Upper lobe of left lung (tissue), 6 donors: Measurements from ENCODE around the gene MME. TPM values are rescaled to one million over a fixed set of nuclear protein-coding genes. Genes with fewer than 3 reads are reported as not detected.

Experiments used
- ATAC-seq, 2 donors: fragments of 200-7000 bp; cut with Tn5 transposase; one replicate each; pipeline ENCODE4 v1.9.1; 2022; ENCODE audit warnings: mild to moderate bottlenecking in 2 of 2, moderate library complexity in 2 of 2; ENCODE audit not compliant: low FRiP score in 2 of 2
- DNase-seq, 2 donors: peaks; one replicate each; pipeline ENCODE4 v3.0.0-alpha.2; 2019 to 2020
- H3K27ac ChIP-seq, 4 donors: fragments of 200-600 bp; sonication (generic); one replicate each; pipeline ENCODE4 v1.5.1; 2016 to 2019
- H3K27me3 ChIP-seq, 4 donors: fragments of 200-600 bp; sonication (generic); one replicate each; pipeline ENCODE4 v1.5.1; 2017 to 2019
- H3K36me3 ChIP-seq, 4 donors: fragments of 200-600 bp; sonication (generic); one replicate each; pipeline ENCODE4 v1.5.1; 2016 to 2019
- H3K4me1 ChIP-seq, 4 donors: fragments of 200-600 bp; sonication (generic); one replicate each; pipeline ENCODE4 v1.5.1; 2018 to 2019
- H3K4me3 ChIP-seq, 4 donors: fragments of 200-600 bp; sonication (generic); one replicate each; pipeline ENCODE4 v1.5.1; 2017 to 2019; ENCODE audit warnings: mild to moderate bottlenecking in 2 of 4, moderate library complexity in 1 of 4
- H3K9me3 ChIP-seq, 4 donors: fragments of 200-600 bp; sonication (generic); one replicate each; pipeline ENCODE4 v1.5.1; 2018 to 2019
- EP300 ChIP-seq, 4 donors: sonication (generic); formaldehyde crosslinking; IDR thresholded peaks; one replicate each; pipeline ENCODE4 v1.5.1; 2017; ENCODE audit warnings: antibody characterized with exemption in 4 of 4, control low read depth in 2 of 4
- POLR2A ChIP-seq, 4 donors: fragments of 450-650 bp; IDR thresholded peaks; one replicate each; pipeline ENCODE4 v1.5.1; 2016 to 2017; ENCODE audit warnings: antibody characterized with exemption in 4 of 4, mild to moderate bottlenecking in 2 of 4
- POLR2AphosphoS5 ChIP-seq, 2 donors: sonication (generic); formaldehyde crosslinking; IDR thresholded peaks; one replicate each; pipeline ENCODE4 v1.5.1; 2017; ENCODE audit warnings: antibody characterized with exemption in 2 of 2
- WGBS, 2 donors: methylation state at CpG; one replicate each; pipeline ENCODE4 v1.1.5; 2017 to 2018; 5-methylcytosine and 5-hydroxymethylcytosine counted together
- total RNA-seq, 6 donors: library from RNA; depleted of rRNA in 4 of 6; stranded (reverse); fragments of >200 nt in 4 of 6; gene quantifications; one replicate each; pipeline versions ENCODE4 v1.1.0 to v1.2.1, GENCODE V29; 2016 to 2021
- TF ChIP-seq, protein P1 (sequence below), 6 experiments: fragments of 450-650 bp in 4 of 6; fragments of 200-600 bp in 2 of 6; sonication (generic) in 2 of 6; IDR thresholded peaks; one replicate each; pipeline ENCODE4 v1.5.1; 2016 to 2019; ENCODE audit warnings: antibody characterized with exemption in 6 of 6
- donor health status: DM: no; HTN: no; CAD: no; lungs with moderate emphysema.
- donor health status: DM: no; HTN: yes; CAD: no; lungs with severe emphysema.

Gene MME
- total RNA-seq, 6 donors from 2014 or later = 51.8 to 101 (median 74.8) TPM

DNA sequence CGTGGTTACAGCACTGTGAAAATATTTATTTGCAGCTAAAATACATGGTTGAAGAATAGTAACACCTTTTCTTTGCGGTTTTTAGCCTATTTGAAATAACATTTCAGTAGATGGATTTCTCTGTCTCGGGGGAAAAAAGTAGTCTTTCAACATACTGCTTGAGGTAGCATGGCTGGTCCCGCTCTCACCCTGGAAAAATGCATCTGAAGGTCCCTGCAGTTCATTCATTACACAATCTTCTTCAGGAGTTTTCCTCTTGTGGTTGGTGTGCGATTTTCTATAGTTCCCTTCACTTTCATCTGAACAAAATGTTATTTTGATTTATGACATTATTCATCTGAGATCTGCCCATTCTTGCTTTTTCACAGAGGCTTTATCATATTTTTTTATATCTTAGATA, 137.5 kb downstream of the MME start:
- TF ChIP-seq, protein P1, sequence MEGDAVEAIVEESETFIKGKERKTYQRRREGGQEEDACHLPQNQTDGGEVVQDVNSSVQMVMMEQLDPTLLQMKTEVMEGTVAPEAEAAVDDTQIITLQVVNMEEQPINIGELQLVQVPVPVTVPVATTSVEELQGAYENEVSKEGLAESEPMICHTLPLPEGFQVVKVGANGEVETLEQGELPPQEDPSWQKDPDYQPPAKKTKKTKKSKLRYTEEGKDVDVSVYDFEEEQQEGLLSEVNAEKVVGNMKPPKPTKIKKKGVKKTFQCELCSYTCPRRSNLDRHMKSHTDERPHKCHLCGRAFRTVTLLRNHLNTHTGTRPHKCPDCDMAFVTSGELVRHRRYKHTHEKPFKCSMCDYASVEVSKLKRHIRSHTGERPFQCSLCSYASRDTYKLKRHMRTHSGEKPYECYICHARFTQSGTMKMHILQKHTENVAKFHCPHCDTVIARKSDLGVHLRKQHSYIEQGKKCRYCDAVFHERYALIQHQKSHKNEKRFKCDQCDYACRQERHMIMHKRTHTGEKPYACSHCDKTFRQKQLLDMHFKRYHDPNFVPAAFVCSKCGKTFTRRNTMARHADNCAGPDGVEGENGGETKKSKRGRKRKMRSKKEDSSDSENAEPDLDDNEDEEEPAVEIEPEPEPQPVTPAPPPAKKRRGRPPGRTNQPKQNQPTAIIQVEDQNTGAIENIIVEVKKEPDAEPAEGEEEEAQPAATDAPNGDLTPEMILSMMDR (IDR thresholded peaks at IDR 0.05) = no peak
- TF ChIP-seq POLR2A (IDR thresholded peaks at IDR 0.05) (no peak), EP300 (IDR thresholded peaks at IDR 0.05) (no peak), POLR2AphosphoS5 (IDR thresholded peaks at IDR 0.05) (no peak)
- no peak for DNase-seq
- Histone ChIP-seq H3K36me3 (no peaks in the 10 kb centered on the region), H3K4me3 (no peak overlapping the region), H3K4me1 (no peaks in the 10 kb centered on the region), H3K27ac (no peak overlapping the region), H3K27me3 (no peaks in the 10 kb centered on the region), H3K9me3 (peaks cover 0 to 7% (median 0%) of the 10 kb centered on the region in 4 donors)
- peak in 1 of 2 donors; percentile 58 for ATAC-seq
- WGBS, 2 donors = 73 to 76% methylated on average over 5 of the region's 5 CpGs

DNA sequence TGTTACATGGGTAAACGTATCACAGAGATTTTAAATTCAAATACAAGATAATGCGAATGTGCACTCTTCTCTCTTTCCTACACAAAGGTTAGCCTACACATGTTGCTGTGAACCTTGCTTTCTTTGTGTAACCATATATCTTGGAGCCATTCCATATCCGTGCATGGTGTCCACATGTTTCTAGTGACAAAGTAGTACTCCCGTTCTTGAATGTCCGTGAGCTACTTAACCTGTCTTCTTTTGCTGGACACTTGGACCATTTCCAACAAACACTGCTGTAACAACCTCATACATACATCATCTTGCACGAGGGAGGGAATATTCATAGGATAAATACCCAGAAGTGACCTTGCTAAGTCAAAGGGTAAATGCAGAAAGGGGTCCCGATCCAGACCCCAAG, 138.3 kb downstream of the MME start:
- ATAC-seq (no peak), DNase-seq (no peak)
- Histone ChIP-seq H3K36me3 (no peaks in the 10 kb centered on the region), H3K4me1 (no peaks in the 10 kb centered on the region), H3K4me3 (no peak overlapping the region), H3K9me3 (peaks cover 0 to 7% (median 0%) of the 10 kb centered on the region in 4 donors), H3K27me3 (no peaks in the 10 kb centered on the region), H3K27ac (no peak overlapping the region)
- TF ChIP-seq, protein P1 (IDR thresholded peaks at IDR 0.05) = no peak
- TF ChIP-seq POLR2AphosphoS5 (IDR thresholded peaks at IDR 0.05) (no peak), EP300 (IDR thresholded peaks at IDR 0.05) (no peak), POLR2A (IDR thresholded peaks at IDR 0.05) (no peak)
- 73 to 81% methylated on average over 7 of the region's 7 CpGs for WGBS, 2 donors

DNA sequence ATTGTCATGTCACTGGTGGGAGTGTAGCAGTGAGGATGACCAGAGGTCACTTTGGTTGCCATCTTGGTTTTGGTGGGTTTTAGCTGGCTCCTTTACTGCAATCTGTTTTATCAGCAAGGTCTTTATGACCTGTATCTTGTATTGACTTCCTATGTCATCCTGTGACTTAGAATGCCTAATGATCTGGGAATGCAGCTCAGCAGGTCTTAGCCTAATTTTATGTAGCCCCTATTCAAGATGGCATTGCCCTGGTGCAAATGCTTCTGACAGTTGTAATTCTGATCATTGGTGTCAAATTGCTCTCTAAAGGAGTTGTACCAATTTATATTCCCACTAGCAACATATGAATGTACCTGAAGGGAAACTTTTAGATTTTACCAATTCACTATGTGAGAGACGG, 139.0 kb downstream of the MME start:
- DNase-seq (no peak), ATAC-seq (no peak)
- Histone ChIP-seq H3K9me3 (peaks cover 0 to 7% (median 0%) of the 10 kb centered on the region in 4 donors), H3K27ac (no peak overlapping the region), H3K36me3 (no peaks in the 10 kb centered on the region), H3K27me3 (no peaks in the 10 kb centered on the region), H3K4me1 (no peaks in the 10 kb centered on the region), H3K4me3 (no peak overlapping the region)
- TF ChIP-seq POLR2AphosphoS5 (IDR thresholded peaks at IDR 0.05) = no peak
- TF ChIP-seq, protein P1 (IDR thresholded peaks at IDR 0.05) = no peak
- TF ChIP-seq EP300 (IDR thresholded peaks at IDR 0.05) = no peak
- 84 to 90% methylated on average over 1 of the region's 1 CpG for WGBS, 2 donors

DNA sequence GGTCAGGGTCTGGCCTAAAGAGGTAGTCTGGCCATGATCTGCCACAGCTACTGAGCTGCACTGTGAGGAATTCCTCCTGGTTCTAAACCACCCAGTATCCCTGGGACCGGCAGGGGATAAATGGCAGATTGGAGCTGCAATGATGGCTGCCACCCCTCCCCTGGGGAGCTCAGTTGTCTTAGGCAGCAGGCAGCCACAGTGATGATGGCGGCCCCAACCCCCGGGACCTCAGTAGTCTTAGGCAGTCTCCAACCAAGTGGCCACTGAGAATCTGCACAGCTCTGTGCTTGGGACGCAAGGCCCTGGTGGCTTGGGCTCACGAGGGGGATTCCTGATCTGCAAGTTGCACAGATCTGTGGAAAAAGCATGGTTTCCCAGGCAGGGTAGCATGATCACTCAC, 145.3 kb downstream of the MME start:
- TF ChIP-seq POLR2A (IDR thresholded peaks at IDR 0.05) = no peak
- TF ChIP-seq, protein P1 (IDR thresholded peaks at IDR 0.05) = no peak
- no peak for ATAC-seq
- WGBS, 2 donors = 92% methylated on average over 5 of the region's 5 CpGs; no CpG with 5 or more reads in 1 of the 2 donors

DNA sequence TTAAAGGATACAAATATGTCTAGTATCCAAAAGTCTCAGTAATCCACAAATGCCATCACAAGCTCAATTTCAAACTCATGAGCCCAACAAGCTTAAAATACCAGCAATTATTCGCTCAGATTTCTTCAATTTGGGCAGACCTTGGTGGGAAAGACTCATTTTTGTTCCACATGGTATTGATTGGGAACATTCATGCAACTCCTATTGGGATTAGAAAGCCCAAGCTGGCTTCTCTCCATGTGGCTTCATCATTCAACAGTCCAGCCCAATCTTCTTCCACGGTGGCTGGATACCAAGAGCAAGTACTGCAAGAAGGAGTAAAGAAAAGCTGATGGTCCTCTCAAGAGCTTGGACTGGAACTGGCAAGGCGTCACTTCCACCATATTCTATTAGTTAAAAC, 147.0 kb downstream of the MME start:
- 82 to 93% methylated on average over 3 of the region's 3 CpGs for WGBS, 2 donors

More for the DNA sequence above, 145.3 kb downstream of the MME start:
- H3K4me3 ChIP-seq = no peak overlapping the region
- H3K9me3 ChIP-seq = peaks cover 0 to 7% (median 0%) of the 10 kb centered on the region in 4 donors
- no peaks in the 10 kb centered on the region for H3K36me3 ChIP-seq
- no peaks in the 10 kb centered on the region for H3K27me3 ChIP-seq
- no peaks in the 10 kb centered on the region for H3K4me1 ChIP-seq
- DNase-seq = peak in 1 of 2 donors; percentile 16
- no peak overlapping the region for H3K27ac ChIP-seq

More for the DNA sequence above, 147.0 kb downstream of the MME start:
- Histone ChIP-seq H3K4me1 (no peaks in the 10 kb centered on the region), H3K9me3 (no peaks in the 10 kb centered on the region), H3K36me3 (no peaks in the 10 kb centered on the region), H3K4me3 (no peak overlapping the region), H3K27ac (no peak overlapping the region), H3K27me3 (no peaks in the 10 kb centered on the region)
- no peak for ATAC-seq
- DNase-seq = no peak
- TF ChIP-seq POLR2AphosphoS5 (IDR thresholded peaks at IDR 0.05) = no peak
- TF ChIP-seq, protein P1 (IDR thresholded peaks at IDR 0.05) = no peak
- no peak for TF ChIP-seq POLR2A (IDR thresholded peaks at IDR 0.05)
- TF ChIP-seq EP300 (IDR thresholded peaks at IDR 0.05) = no peak
